NCI-H2227 (cell line): ENCODE data around the gene RRP1B.
"Not testable (repeated sequence)": the region's sequence is repeated elsewhere in the genome, so short reads cannot be mapped to it uniquely, and the experiment has no call there.

Source experiments
- DNase-seq: peaks from one replicate; lab custom pipeline; 2025; ENCODE audit not compliant: unreplicated experiment; lab: John Stamatoyannopoulos, UW

The RRP1B gene

DNA sequence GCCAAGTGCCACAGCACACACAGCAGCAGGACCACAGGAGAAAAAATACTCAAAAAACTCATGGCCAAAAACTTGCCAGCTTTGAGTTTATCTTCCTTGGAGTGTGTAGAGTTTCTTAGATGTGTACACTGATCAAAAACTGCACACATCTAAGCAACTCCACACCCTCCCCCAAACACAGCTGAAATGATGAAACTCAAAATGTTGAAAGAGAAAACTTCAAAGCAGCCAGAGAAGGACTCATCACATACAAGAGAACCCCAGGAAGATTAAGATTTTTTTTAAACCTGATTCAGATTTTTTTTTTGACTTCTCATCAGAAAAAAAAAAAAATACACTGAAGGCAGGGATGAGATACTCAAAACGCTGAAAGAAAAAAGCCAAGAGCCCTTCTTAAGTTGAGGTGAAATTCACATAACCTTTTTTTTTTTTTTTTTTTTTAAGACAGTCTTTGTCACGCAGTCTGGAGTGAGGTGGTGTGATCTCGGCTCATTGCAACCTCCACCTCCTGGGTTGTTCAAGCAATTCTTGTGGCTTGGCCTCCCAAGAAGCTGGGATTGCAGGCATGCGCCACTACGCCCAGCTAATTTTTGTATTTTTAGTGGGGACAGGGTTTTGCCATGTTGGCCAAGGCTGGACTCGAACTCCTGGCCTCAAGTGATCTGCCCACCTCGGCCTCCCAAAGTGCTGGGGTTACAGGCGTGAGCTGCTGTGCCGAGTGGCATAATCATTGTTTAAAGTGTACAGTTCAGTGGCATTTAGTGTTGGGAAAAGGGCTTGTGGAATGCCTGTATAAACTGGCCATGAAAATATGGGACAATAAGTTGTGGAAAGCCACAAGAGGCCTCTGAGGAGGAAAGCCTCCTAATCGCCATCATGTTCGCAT lies 38.6 kb downstream of the RRP1B start:
- DNase-seq = no peak

DNA sequence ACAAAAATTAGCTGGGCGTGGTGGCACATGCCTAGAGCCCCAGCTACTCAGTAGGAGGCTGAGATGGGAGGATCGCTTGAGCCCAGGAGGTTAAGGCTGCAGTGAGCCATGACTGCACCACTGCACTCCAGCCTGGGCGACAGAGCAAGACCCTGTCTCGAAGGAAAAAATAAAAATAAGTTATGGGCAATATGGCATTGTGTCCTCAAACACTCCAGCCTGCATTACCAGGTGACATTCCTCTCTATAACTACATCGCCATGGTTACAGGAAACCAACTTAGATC lies 40.1 kb downstream of the RRP1B start:
- DNase-seq = not testable (repeated sequence)

DNA sequence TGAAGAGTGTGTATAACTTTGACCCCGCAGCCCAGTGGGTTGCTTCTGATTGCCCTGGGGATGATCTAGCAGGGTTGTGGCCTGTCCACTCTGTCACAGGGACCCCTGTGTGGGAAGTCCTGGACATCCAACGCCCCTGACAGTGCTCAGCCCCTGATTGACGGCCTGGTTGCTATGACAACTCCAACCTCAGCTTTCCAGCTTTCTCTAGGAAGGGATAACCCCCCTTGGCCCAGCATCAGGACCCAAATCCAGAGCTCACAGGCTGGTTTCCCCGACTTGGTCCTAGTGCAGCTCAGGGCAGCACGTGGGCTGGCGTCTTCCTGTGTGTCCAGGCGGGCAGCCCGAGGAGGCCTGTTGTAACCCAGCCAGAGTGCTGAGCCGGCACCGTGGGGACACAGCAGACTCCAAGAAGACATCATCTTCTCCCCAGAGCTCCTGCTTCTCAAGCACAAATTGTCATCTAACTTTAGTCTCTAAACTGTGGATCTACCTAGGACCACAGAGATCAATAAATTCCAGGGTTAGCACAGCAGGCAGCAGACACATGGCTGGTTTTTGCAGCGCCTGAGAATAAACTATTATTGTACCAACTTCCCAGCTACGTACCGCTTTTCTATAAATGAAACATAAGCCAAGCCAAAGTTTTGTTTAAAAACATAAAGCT lies 40.7 kb downstream of the RRP1B start:
- no peak for DNase-seq

DNA sequence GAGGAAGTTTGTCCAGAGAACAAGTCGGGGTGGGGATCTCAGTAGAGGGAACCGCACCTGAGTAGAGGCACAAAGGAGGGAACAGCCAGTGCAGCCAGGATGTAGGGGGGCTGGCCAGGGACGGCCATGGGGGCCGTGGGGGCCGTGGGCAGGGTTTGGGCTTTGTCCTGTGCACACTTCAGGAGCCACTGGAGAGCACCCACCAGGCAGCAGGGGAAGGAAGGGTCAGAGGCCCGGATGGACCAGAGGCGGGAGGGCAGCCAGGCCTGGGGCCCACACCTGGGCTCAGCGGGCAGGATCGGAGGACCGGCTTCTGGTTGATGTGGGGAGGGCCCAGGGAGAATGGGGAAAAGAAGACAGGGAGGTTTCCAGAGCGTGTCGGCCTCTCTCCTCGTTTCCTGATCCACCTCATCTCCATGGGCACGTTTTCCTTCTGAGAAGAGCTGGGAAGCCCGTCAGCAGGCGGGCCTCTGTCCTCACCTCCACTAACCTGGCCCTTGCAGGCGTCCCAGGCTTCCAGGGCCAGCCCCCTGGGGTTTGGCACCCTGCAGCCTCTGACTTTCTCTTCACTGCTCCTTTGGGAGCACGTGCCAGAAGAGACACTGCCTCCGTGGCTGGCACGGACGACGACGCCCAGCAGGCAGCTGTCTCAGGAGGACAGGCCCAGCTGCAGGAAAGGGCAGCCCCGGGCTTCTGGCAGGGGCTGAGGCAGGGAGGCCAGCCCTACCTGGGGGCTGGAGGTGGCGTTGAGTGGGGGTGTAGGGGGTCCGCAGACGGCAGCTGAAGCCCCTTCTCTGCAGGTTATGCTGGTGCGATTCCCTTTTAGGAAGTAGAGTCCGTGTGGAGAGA lies 42.8 kb downstream of the RRP1B start:
- DNase-seq = no peak

DNA sequence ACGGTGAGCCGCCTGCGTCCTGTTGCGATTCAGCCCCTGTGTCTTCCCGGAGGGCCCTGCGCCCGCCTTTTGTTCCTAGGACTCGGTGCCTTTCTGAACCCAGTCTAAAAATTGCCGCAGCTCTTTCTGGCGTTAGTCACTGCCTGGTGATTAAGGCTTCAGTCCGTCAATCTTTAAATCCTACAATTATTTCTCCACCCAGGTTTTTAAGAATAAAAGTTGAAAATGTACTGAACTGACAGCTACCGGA lies 43.4 kb downstream of the RRP1B start:
- no peak for DNase-seq

GRCh38 chr21:43703035-43703880 lies 43.9 kb downstream of the RRP1B start:
- DNase-seq = peak; percentile 63

GRCh38 chr21:43707462-43707861 lies 48.1 kb downstream of the RRP1B start:
- DNase-seq = no peak

DNA sequence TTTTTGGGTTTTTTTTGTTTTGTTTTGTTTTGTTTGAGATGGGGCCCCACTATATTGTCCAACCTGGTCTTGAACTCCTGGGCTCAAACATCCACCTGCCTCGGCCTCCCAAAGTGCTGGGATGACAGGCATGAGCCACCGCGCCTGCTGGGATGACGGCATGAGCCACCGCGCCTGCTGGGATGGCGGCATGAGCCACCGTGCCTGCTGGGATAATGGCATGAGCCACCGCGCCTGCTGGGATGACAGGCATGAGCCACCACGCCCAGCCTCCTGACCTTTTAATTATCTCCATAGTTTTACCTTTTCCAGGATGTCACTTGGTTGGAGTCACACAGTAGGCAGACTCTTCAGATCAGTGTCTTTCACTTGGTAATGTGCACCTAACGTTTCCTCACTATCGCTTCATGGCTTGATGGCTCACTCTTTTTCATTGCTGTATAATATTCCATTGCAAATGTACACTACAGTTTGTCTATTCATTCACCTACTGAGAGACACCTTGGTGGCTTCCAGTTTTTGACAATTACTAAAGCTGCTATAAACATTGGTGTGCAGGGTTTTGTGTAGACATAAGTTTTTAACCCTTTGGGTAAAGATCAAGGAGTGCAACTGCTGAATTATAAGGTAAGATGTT lies 49.5 kb downstream of the RRP1B start:
- no peak for DNase-seq

DNA sequence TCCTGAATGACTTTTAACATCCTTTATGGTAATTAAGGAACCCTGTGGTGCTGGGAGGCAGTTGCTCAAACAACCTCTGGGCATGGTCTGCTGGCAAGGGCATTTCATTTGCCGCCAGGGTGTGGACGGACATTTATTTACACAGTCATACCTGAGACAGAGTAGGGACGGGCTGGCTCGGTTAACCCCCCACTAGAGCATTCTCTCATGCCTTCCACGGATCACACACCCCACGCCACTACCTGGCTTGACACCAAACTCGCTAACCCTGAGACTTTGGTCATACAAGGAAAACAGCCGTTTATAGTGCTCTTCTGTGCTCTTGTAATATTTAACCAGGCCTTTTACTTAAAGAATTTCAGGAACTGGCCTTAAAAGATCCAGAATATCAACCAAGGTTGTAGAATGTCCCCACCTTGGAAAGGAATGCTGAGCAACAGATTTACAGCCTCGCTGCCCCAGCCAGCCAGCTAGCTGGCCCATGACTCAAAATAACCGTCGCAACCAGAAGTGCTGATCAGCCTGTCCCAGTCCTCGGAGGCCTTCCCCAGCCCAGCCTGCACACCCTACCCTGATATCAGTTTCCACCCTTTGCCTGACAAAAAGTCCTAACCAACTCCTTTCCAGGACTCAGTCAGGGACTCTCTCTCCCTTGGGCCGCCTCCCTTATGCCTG lies 53.0 kb downstream of the RRP1B start:
- no peak for DNase-seq

DNA sequence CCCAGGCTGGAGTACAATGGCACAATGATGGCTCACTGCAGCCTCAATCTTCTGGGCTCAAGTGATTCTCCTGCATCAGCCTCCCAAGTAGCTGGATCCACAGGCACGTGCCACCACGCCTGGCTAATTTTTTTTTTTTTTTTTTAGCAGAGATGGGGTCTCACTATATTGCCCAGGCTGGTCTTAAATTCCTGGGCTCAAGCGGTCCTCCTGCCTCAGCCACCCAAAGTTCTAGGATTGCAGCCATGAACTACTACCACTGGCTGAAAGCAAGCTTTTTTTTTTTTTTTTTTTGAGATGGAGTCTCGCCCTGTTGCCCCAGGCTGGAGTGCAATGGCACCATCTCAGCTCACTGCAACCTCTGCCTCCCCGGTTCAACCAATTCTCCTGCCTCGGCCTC lies 53.8 kb downstream of the RRP1B start:
- DNase-seq = not testable (repeated sequence)

- no peak for DNase-seq
These were observed 57.2 kb downstream of the RRP1B start for GRCh38 chr21:43716376-43717165.

- DNase-seq = no peak
These were observed 58.0 kb downstream of the RRP1B start for GRCh38 chr21:43717166-43717853.

DNA sequence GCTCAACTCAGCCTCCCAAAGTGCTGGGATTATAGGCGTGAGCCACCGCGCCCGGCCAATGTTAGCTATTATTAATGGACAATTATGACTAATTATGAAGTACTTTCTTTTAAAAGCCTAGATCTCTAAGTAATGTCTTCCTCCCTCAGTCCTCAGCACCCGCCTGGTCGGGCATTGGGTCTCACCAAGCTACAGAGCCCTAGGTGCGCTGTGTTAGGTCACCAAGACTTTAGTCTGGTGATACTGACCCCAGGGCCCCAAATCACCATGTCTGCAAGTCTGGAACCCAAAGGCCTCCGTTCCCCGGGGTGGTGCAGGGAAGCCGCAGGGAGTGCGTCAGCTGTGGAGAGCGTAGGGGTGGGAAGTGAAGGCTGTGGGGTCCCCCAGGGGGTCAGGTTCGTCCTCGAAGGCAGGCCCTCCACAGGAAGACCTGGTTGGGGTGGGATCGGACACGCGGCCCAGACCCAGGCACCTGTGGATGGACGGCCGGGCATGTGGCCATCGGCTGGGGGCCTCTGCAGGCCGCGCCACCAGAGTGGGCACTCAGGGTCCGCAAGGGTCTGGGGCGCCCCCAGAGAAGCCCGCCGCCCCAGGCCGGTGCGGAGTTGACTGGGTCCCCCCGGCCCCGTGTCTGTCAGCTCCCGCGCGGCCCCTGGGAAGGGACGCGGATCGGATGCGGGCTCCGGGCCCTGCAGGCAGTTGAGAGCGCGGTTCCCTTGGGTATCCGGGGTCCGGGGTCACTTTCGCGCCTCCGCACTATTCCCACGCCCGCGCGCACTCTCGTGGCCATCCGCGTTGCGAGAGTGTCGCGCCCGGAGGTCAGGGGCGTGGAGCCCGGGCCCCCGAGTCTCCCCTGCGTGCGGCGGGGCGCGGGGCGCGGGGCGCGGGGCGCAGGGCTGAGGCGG lies 58.9 kb downstream of the RRP1B start:
- DNase-seq = peak; percentile 55

DNA sequence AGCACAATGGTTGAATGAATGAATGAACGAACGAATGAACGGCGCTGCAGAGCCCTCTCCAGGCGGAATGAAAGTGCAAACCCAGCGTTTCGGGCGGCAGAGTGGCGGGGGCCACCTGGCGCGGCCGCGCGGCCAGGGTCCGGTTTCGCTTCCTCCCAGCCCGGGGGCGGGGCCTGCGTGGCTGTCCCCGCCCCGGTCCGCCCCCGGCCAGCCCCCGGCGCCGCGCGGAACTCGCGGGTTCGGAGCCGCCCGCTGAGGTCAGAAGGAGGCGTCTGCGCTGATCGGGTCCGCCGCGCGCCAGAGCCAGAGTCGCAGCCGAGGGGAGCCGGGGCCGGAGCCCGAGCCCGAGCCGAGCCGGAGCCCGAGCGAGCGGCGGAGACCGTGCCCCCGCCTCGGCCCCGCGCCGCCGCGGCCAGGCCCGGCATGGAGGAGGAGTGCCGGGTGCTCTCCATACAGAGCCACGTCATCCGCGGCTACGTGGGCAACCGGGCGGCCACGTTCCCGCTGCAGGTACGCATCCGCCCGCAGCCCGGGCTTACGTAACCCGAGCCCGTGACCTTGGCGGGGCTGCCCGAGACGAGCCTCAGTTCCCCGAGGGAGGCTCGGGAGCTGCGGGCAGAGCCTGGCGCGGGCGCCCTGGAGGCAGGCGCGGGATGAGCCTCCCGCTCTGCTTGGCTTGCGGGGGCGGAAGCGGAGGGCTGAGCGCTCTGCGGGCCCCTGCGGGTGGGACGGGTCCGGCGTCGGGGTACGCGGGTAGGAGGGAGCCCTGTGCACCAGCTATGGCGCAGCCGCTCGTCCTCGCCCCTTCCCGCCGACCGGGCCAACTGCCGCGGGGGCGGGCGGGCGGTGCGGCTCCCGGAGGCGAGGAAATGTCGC lies 59.8 kb downstream of the RRP1B start, which contains the start of gene PDXK:
Gene PDXK, plus strand, starts transcription at position 258 of the 876 bp plus-strand sequence. Its CDS starts 166 bp downstream, at position 424.
- peak; percentile 90 for DNase-seq

DNA sequence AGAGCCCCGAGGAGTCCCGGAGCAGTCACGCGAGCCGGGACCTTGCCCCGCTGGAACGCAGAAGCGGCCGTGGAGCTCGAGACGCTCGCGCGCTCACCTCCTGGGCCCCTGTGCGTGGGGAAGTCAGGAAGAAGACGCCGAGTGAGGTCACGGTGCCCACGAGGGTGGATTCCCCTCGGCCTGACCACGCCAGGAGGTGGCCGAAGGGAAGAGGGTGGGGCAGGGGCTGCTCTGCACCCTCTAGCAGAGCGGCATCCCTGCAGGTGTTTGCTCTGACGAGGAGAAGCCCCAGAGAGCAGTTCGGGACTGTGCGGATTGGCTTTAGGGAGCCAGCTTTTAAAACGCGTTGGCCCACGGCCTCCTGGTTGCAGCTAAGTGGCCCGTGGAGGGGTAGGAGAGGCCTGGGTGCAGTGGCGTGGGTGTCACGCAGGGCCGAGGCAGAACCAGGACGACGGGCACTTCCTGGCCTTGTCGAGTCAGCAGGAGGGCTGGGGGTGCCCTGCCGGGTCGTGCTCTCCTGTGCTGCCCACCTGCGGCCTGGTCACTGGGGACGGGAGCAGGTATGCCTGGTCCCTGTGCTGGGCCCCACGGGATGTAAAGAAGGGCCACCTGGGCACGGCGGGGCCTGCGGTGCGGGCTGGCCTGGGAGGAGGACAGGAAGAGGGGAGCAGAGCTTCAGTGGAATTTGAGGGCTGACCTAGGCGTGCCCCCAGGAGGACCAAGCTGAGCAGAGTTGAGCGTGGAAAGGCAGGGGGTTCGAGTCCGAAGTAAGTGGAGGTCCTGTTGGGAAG lies 60.6 kb downstream of the RRP1B start:
- DNase-seq = no peak
